ENCODE results near the gene SSTR5. TPM values are rescaled to one million over a fixed set of nuclear protein-coding genes. Genes with fewer than 3 reads are reported as not detected.
"Not testable (repeated sequence)": the region's sequence is repeated elsewhere in the genome, so short reads cannot be mapped to it uniquely, and the experiment has no call there.

Gene SSTR5
- not detected for total RNA-seq
- total RNA-seq (2013), result not detected

GRCh38 chr16:1072526-1073261 is at the start of gene SSTR5:
Gene SSTR5, plus strand, starts transcription at chr16:1072747. Its CDS starts 6,122 bp downstream, at chr16:1078869.
- H3K9me3 Mint-ChIP-seq, result no peaks in the 10 kb centered on the region
- H3K27me3 Mint-ChIP-seq (ENCODE audit: low read depth in 2 of 2), result peaks cover 7 to 9% of the 10 kb centered on the region in 2 donors
- peaks cover 0 to 2% of the 10 kb centered on the region in 2 donors for H3K4me1 Mint-ChIP-seq
- no peak for TF ChIP-seq CTCF (IDR thresholded peaks at IDR 0.05)
- H3K9me3 ChIP-seq (ENCODE audit: control insufficient read depth, insufficient read depth, low read length), result no peaks in the 10 kb centered on the region
- no peak for ATAC-seq
- no peak within 1 kb of the TSS for H3K27ac ChIP-seq (ENCODE audit: low read length)
- no peaks in the 10 kb centered on the region for H3K36me3 ChIP-seq (ENCODE audit: control insufficient read depth, insufficient read depth, low read length)
- no peaks in the 10 kb centered on the region for H3K4me1 ChIP-seq (ENCODE audit: control insufficient read depth, insufficient read depth, low read length)
- no peak within 1 kb of the TSS for H3K4me3 ChIP-seq (ENCODE audit: low read length)
- peaks cover 9% of the 10 kb centered on the region for H3K27me3 ChIP-seq (ENCODE audit: control insufficient read depth, insufficient read depth, low read length)
- DNase-seq, result no peak
- H3K27ac Mint-ChIP-seq, result no peak within 1 kb of the TSS
- WGBS (ENCODE audit: insufficient coverage), result 13% methylated on average over 59 of the region's 59 CpGs
- no peak within 1 kb of the TSS for H3K4me3 Mint-ChIP-seq
- no peaks in the 10 kb centered on the region for H3K36me3 Mint-ChIP-seq
- intact Hi-C loops (cut with micrococcal nuclease), result no loop called here

GRCh38 chr16:1024138-1024537 is 48.4 kb upstream of the SSTR5 start:
- intact Hi-C loops (cut with micrococcal nuclease), result no loop called here
- Histone ChIP-seq H3K27me3 (ENCODE audit: control insufficient read depth, insufficient read depth, low read length) (no peaks in the 10 kb centered on the region), H3K4me1 (ENCODE audit: control insufficient read depth, insufficient read depth, low read length) (no peaks in the 10 kb centered on the region), H3K9me3 (ENCODE audit: control insufficient read depth, insufficient read depth, low read length) (no peaks in the 10 kb centered on the region), H3K27ac (ENCODE audit: low read length) (no peak overlapping the region), H3K36me3 (ENCODE audit: control insufficient read depth, insufficient read depth, low read length) (no peaks in the 10 kb centered on the region), H3K4me3 (ENCODE audit: low read length) (no peak overlapping the region)
- Mint-ChIP-seq H3K27ac (no peak overlapping the region), H3K27me3 (ENCODE audit: low read depth in 2 of 2) (no peaks in the 10 kb centered on the region), H3K4me3 (no peak overlapping the region), H3K4me1 (no peaks in the 10 kb centered on the region), H3K36me3 (no peaks in the 10 kb centered on the region), H3K9me3 (no peaks in the 10 kb centered on the region)
- no peak for TF ChIP-seq CTCF (IDR thresholded peaks at IDR 0.05)
- 89% methylated on average over 20 of the region's 20 CpGs for WGBS (ENCODE audit: insufficient coverage)
- DNase-seq, result no peak
- no peak for ATAC-seq

- H3K36me3 Mint-ChIP-seq; H3K36me3 ChIP-seq (ENCODE audit: control insufficient read depth, insufficient read depth, low read length); H3K27me3 ChIP-seq (ENCODE audit: control insufficient read depth, insufficient read depth, low read length); H3K4me3 ChIP-seq (ENCODE audit: low read length); H3K4me1 ChIP-seq (ENCODE audit: control insufficient read depth, insufficient read depth, low read length); H3K27me3 Mint-ChIP-seq (ENCODE audit: low read depth in 2 of 2); ATAC-seq; H3K9me3 Mint-ChIP-seq; H3K9me3 ChIP-seq (ENCODE audit: control insufficient read depth, insufficient read depth, low read length); intact Hi-C loops (cut with micrococcal nuclease); H3K4me3 Mint-ChIP-seq; H3K27ac ChIP-seq (ENCODE audit: low read length); H3K4me1 Mint-ChIP-seq; H3K27ac Mint-ChIP-seq: not testable (repeated sequence)
- 74% methylated on average over 24 of the region's 24 CpGs for WGBS (ENCODE audit: insufficient coverage)
- DNase-seq, result peak in 1 of 2 donors; percentile 29
These were observed 47.3 kb upstream of the SSTR5 start for GRCh38 chr16:1025183-1025809.

GRCh38 chr16:1026057-1026783 is 46.3 kb upstream of the SSTR5 start:
- H3K27ac ChIP-seq (ENCODE audit: low read length), result no peak overlapping the region
- H3K4me3 ChIP-seq (ENCODE audit: low read length), result no peak overlapping the region
- Mint-ChIP-seq H3K4me1 (no peaks in the 10 kb centered on the region), H3K36me3 (no peaks in the 10 kb centered on the region), H3K27me3 (ENCODE audit: low read depth in 2 of 2) (peaks cover 0 to 3% of the 10 kb centered on the region in 2 donors), H3K27ac (no peak overlapping the region), H3K4me3 (no peak overlapping the region), H3K9me3 (no peaks in the 10 kb centered on the region)
- ATAC-seq (no peak), DNase-seq (no peak)
- intact Hi-C loops (cut with micrococcal nuclease), result no loop called here
- H3K36me3 ChIP-seq (ENCODE audit: control insufficient read depth, insufficient read depth, low read length), result no peaks in the 10 kb centered on the region
- no peaks in the 10 kb centered on the region for H3K4me1 ChIP-seq (ENCODE audit: control insufficient read depth, insufficient read depth, low read length)
- H3K27me3 ChIP-seq (ENCODE audit: control insufficient read depth, insufficient read depth, low read length), result no peaks in the 10 kb centered on the region
- H3K9me3 ChIP-seq (ENCODE audit: control insufficient read depth, insufficient read depth, low read length), result no peaks in the 10 kb centered on the region
- TF ChIP-seq CTCF (IDR thresholded peaks at IDR 0.05), result no peak
- 82% methylated on average over 35 of the region's 35 CpGs for WGBS (ENCODE audit: insufficient coverage)

All from natural killer cell (primary cell).